Measurements from ENCODE around the gene ASIC1.

Gene ASIC1

DNA sequence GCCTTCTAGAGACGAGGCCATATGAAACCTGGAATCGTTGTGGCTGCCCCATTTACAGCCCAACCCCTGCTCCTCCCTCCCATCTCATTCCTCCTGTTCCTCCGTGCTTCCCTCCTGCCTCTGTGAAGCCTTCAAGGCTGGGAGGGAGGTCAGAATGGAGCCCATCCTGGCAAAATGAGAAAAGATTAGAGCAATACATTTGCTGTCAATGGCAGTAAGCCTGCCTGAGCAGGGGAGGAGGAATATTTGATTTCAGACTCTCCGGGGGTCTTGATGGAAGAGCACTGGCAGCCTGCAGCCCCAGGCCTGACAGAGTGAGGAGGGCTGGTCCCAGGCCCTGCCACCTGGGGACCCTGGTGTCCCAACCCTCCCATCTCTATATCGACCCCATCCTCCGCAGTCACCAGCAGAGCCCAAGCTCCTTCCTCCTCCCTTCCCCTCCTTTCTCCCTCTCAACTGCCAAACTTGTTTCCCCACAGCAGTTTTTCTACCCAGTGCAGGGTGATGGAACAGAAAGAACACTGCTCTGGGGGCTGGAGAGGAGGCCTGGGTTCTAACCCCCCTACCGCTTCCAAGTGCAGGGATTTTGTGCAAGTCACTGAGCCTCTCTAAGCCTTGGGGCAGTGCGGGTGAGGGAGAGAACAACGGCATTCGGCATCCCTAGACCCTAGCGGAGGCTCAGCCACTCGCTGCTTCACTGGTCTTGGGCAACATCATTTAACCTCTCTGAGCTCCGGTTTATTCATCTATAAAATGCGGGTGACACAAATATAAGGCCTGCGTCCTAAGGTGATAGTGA, 16.1 kb upstream of the ASIC1 start:
- DNase-seq: no peak

GRCh38 chr12:50041962-50042361, 15.4 kb upstream of the ASIC1 start:
- no peak for DNase-seq

GRCh38 chr12:50042693-50043092, 14.7 kb upstream of the ASIC1 start:
- DNase-seq: no peak

DNA sequence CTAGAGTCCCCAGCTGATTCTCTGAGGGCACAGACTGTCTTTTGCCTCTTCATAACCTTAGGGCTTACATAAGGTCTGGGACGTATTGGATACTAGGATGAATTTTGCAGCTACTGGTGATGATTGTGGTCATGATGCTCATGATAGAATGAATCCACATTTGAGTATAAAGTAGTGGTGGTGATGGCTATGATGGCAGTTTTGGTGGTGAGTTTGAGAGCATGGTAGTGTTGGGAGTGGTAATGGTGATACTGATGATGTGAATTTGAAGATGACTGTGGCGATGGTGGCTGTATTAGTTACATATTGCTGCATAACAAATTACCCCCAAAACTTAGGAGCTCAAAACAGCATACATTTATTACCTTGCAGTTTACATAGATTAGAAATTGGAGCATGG, 14.1 kb upstream of the ASIC1 start:
- no peak for DNase-seq

DNA sequence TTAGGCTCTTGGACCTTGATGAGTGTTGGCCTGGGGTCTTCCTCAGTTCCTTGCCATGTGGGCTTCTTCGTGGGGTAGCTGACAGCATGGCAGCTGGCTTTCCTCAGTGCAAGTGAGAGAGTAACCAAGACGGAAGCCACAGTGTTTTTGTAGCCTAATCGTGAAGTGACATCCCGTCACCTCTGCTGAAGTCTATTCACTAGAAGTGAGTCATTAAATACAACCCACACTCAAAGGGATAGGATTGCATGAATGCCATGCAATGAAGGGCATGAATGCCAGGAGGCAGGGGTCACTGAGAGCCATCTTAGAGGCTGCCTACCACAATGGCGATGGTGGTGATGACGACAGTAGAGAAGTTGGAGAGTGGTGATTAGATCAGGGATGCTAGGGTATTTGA, 13.5 kb upstream of the ASIC1 start:
- no peak for DNase-seq

DNA sequence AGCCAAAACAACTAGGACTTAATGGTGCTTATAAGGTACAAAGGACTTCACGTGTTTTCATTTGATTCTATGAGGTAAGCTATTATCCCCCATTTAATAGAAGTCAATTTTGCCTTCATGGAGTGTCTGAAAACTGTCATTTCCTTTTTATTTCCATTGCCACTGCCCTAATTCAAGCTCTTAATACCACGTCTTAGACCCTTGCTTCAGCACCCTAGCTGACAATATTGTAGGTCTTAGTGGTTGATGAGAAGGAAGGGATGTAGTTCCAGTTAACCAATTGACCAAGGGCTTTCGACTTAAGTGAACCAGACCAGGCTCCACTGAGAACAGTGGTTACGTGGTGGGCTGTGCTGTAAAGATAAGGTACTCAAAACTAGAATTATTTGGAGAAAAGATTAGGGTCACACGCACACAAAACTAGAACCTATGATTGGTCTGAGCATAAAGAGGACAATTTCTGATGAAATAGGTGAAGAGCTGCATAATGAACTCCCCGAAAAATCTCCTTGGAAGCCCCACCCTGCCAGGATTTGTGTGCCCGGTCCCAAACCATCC, 9.6 kb upstream of the ASIC1 start:
- DNase-seq: no peak

DNA sequence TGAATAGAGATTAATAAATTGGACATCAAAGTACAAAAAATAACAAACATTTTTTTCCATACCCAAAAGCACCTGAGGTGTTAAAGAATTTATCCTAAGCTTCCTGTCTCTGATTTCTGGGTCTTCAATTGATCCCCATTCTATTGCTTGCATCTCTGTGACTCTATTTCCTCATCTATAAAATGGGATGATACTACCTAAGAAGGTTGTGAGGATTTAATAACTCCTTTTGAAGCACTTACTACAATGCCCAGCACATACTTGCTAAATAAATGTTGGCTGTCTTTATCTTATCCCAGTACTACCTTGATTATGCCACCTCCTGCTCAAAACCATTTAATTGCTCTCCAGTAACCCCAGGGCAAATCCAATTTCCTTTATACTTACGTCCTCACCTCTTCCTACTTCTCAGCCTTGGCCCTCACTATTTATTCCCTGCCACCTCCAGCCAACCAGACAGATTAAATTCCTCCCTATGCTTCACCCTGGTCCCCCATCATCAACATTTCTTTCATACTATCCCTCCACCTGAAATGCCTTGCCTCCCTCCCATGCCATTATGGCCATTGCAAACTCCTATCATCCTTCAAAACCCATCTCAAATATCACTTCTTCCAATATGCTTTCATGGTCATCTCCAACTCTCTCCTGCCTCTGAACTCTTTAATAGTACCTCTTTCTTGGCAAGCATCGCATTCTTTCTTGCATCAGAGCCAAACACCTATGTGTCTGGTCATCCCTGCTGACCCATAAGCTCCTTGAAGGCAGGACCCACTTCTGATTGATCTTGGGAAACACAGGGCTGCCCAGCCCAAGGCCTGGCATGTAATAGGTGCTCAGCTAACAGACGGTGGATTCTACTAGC, 7.9 kb upstream of the ASIC1 start:
- DNase-seq: no peak

- DNase-seq: no peak
These were observed 7.3 kb upstream of the ASIC1 start for GRCh38 chr12:50050119-50050385.

DNA sequence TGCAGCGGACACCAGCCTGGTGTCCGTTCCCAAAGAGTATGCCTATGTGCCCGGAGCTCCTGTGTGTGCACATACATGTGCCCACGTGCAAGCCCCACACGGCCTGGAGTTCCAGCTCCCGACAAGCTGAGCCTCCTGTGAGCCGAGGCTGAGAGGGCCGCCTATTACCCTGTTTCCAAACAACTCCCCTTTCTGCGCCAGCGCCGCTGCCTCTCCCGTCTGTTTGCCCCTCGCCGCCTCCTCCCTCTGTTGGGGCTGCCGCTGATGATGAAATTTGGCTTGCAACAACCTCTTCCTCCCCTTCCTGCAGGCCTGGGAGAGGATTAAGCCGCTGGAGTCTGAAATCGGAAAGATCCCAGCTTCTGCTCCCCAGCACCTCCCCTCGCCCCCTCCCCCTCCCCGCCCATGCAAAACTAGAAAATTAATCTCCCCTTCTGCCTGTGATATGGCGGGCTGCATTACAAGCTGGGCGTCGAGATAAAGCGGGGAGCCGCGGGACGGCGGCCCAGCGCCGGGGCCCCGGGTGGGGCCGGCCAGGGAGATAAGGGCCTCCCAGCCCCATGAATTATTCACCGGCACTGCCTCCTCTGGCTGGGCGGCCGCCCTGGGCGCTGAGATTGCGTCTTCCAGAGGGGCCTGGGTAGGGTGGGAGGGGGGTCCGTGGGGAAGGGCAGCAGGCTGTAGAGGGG, 6.8 kb upstream of the ASIC1 start:
- no peak for DNase-seq

DNA sequence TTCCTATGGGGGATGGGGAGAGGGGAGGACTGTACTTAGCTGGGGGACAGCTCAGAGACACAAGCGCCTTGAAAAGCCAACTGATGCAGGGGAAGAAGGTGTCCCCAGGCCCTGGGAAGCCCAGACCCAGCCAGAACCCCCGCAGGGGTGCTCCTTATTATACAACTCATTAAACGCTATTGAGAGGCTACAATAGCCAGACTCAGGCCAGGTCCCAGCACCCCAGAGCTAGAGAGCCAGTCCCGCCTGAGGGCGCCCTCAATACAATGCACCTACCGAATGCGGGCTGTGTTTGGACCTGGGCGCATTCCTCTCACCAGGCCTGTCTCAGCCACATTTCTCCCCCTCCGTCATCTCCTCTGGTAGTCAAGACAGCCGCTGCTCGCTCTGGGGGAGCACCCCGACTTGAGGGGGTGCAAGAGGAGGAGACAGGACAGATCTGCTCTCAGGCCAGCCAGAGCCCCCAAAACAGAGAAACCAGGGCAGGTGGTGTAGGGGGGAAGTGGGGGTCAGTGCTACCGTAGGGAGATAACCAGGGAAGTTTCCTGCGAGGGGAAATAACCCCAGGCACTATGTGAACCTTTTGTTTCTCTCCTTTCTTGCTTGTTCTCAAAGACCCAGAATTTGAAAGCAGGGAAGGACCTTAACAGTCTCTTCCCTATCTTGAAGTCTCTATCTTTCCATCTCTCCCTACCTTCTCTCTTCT, 6.1 kb upstream of the ASIC1 start:
- DNase-seq: no peak

GRCh38 chr12:50052544-50052943, 4.9 kb upstream of the ASIC1 start:
- no peak for DNase-seq

- no peak for DNase-seq
These were observed 4.4 kb upstream of the ASIC1 start for GRCh38 chr12:50052964-50053363.

- no peak for DNase-seq
These were observed 3.8 kb upstream of the ASIC1 start for GRCh38 chr12:50053583-50053982.

DNA sequence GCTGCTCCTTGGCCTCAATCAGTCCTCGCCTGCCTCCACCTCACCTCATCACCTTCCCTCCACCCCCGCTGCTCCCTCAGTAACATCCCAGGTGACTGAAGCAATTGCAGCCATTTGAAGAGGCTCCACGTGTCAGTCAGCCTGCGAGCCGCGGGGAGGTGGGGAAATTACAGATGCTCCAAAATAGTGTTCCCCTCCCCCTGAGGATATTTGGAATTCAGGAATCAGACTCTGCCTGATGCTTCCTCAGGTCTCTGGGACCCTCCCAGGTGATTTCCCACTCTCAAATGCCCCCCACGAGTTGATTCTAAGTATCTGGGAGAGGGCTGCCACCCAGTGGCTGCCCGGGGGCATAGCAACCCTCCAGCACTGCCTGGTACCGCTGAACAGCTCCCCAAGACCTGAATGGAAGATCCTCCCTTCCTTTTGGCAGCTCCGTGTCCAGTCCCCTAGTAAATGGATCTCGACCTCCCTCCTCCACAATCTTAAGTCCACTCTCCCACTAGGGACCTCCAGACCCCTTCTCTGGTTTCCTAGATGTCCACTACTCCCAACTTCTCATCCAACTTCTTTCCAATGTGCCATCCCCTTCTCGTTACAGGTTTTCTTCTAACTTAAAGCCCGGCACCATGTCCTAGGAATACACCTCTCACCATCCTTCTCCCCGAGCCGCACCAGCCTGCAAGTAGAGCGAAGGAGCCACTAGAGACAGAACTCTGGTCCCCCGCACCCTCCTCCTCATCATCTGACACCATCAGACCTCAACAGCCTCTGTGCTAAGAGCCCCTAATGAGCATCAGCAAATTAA, 1.4 kb upstream of the ASIC1 start:
- peak; percentile 55 for DNase-seq

DNA sequence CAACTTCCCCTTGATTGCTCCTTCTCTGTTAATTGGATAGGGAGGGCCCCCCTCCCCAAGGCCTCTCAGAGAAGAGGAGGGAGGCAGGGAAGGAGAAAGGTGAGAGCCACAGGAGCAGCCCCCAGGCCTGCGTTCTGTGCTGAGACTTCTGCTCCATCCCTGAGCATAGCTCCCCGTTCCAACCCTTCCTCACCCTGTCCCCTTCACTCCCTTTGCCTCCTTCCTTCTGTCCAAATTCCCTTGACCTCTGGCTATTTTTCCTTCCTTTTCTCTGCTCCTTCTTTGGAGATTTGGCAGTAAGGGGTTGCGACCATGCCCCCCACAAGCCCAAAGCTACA, 788 bp upstream of the ASIC1 start:
- DNase-seq: no peak

- DNase-seq: no peak
These were observed 687 bp downstream of the ASIC1 start for GRCh38 chr12:50057896-50058670.

DNA sequence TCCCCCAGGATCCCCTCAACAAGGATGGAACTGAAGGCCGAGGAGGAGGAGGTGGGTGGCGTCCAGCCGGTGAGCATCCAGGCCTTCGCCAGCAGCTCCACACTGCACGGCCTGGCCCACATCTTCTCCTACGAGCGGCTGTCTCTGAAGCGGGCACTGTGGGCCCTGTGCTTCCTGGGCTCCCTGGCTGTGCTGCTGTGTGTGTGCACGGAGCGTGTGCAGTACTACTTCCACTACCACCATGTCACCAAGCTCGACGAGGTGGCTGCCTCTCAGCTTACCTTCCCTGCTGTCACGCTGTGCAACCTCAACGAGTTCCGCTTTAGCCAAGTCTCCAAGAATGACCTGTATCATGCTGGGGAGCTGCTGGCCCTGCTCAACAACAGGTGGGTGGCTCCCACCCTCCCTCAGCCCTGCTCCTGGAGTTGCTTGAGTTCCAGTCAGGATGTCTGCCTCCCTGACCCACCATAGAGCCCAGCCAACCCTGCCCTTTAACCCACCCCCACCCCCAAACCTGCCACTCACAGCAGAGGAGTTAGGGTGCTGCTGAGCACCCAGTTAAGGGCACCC, 1.4 kb downstream of the ASIC1 start:
- no peak for DNase-seq

GRCh38 chr12:50059440-50060119, 2.2 kb downstream of the ASIC1 start:
- peak; percentile 74 for DNase-seq

DNA sequence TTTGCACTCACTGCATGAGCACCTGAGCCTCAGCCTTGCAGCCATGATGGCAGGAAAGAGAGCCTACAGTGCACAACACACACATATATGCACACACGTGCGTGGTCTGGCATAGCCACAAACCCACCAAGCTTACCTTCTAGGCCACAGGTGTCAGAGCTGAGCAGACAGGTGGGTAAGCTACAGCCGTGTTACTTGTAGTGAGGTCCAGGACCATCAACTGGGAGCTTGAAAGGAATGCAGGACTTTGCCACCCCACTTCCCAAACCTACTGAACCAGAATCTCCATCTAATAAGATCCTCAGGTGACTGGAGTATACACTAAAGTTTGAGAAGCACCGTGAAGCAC, 2.7 kb downstream of the ASIC1 start:
- no peak for DNase-seq

DNA sequence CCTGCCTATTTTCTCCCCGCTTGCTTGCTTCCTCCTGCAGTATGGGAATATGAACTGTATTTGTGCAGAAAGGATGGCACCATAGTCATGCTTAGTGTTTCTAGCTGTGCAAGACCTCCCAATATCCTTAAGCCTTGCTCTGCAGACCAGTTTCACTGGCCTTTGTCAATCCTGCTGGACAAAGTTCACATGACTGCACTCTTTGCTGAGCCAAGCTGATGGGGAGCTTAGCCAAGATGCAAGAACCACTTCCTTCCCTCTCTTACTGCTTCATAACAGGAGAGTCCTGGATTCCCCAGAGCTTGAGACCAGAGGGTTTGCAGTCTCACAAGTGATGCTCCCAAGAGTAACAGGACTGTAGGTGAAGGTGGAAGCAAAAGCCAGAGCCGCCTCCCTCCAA, 3.8 kb downstream of the ASIC1 start:
- DNase-seq: no peak
